Stomach (tissue), 9 donors: ENCODE results near the gene STXBP5. TPM values are rescaled to one million over a fixed set of nuclear protein-coding genes. Genes with fewer than 3 reads are reported as not detected.
"Not testable (repeated sequence)": the region's sequence is repeated elsewhere in the genome, so short reads cannot be mapped to it uniquely, and the experiment has no call there.

Source experiments
- DNase-seq, 2 donors: peaks; one replicate each; pipeline versions ENCODE4 v3.0.0 to v3.0.0-alpha.2; 2013 to 2019
- H3K27ac ChIP-seq, 5 donors: fragments of 200-600 bp in 4 of 5; sonication (generic) in 4 of 5; one replicate each; pipeline ENCODE4 v1.5.1; 2013 to 2019; ENCODE audit warnings: mild to moderate bottlenecking in 1 of 5, moderate library complexity in 1 of 5
- H3K27me3 ChIP-seq, 3 donors: fragments of 200-600 bp; sonication (generic); one replicate each; pipeline ENCODE4 v1.5.1; 2017 to 2019; ENCODE audit warnings: mixed run types in 1 of 3
- H3K36me3 ChIP-seq, 4 donors: fragments of 200-600 bp; sonication (generic); 1 replicate in 3 of 4; 2 replicates in 1 of 4; pipeline ENCODE4 v1.5.1; 2016 to 2019
- H3K4me1 ChIP-seq, 4 donors: fragments of 200-600 bp; sonication (generic); one replicate each; pipeline ENCODE4 v1.5.1; 2016 to 2019
- H3K4me3 ChIP-seq, 4 donors: fragments of 200-600 bp; sonication (generic) in 3 of 4; one replicate each; pipeline ENCODE4 v1.5.1; 2016 to 2019; ENCODE audit warnings: mild to moderate bottlenecking in 1 of 4
- H3K9me3 ChIP-seq, 4 donors: fragments of 200-600 bp; sonication (generic); one replicate each; pipeline ENCODE4 v1.5.1; 2016 to 2019
- CTCF ChIP-seq, 7 experiments: fragments of 450-650 bp in 4 of 7; fragments of 200-600 bp in 3 of 7; sonication (generic) in 3 of 7; IDR thresholded peaks; one replicate each; pipeline ENCODE4 v1.5.1; 2016 to 2019; ENCODE audit warnings: antibody characterized with exemption in 7 of 7, control low read depth in 2 of 7, mild to moderate bottlenecking in 1 of 7
- EP300 ChIP-seq: sonication (generic); formaldehyde crosslinking; IDR thresholded peaks from one replicate; pipeline ENCODE4 v1.6.1; 2017; ENCODE audit warnings: antibody characterized with exemption
- POLR2A ChIP-seq, 4 donors: fragments of 450-650 bp; IDR thresholded peaks; one replicate each; pipeline ENCODE4 v1.6.1; 2016; ENCODE audit warnings: antibody characterized with exemption in 4 of 4, control low read depth in 2 of 4, mild to moderate bottlenecking in 1 of 4, moderate library complexity in 1 of 4
- POLR2AphosphoS5 ChIP-seq, 3 donors: sonication (generic); formaldehyde crosslinking; IDR thresholded peaks; one replicate each; pipeline ENCODE4 v1.6.1; 2016; ENCODE audit warnings: antibody characterized with exemption in 3 of 3
- WGBS, 5 donors: extraction: QIAGEN DNeasy Blood & Tissue Kit in 3 of 5; methylation state at CpG; one replicate each; pipeline versions ENCODE4 v1.1.5 to v1.1.7; 2013 to 2018; 5-methylcytosine and 5-hydroxymethylcytosine counted together
- intact Hi-C: fragments of 100-400 bp; cut with DNase I; formaldehyde crosslinking; loops from one replicate; pipeline ENCODE4 v1.15.1; 2023; ENCODE audit warnings: low total_unique reads
- polyA plus RNA-seq, 3 donors: library from polyadenylated mRNA; stranded (reverse); fragments of 200-250 nt; gene quantifications; one replicate each; pipeline ENCODE4 v1.2.3, GENCODE V29; 2013
- total RNA-seq, 5 donors: library from RNA; depleted of rRNA; stranded (reverse); fragments of >200 nt; gene quantifications; one replicate each; pipeline versions ENCODE4 v1.1.0 to v1.2.3, GENCODE V29; 2014 to 2016
- donor health status: healthy with polysubstance abuse.
- donor health status: Bipolar disorder and iron deficiency.
- donor health status: healthy.

STXBP5 gene
- total and polyA plus RNA-seq, 8 donors = 5.9 to 56.2 (median 15.8) TPM

GRCh38 chr6:147248859-147249258, 44.6 kb downstream of the STXBP5 start:
- no peak overlapping the region for H3K27ac ChIP-seq
- TF ChIP-seq EP300 = no peak
- DNase-seq = no peak
- H3K4me1 ChIP-seq = peaks cover 0 to 15% (median 6%) of the 10 kb centered on the region in 4 donors
- peaks cover 0 to 3% (median 0%) of the 10 kb centered on the region in 4 donors for H3K9me3 ChIP-seq
- H3K4me3 ChIP-seq = no peak overlapping the region
- H3K36me3 ChIP-seq = peaks cover 16 to 33% (median 23%) of the 10 kb centered on the region in 4 donors
- no peaks in the 10 kb centered on the region for H3K27me3 ChIP-seq
- 89 to 98% (median 94%) methylated on average over 1 of the region's 1 CpG for WGBS, 5 donors
- intact Hi-C loops = no loop called here

DNA sequence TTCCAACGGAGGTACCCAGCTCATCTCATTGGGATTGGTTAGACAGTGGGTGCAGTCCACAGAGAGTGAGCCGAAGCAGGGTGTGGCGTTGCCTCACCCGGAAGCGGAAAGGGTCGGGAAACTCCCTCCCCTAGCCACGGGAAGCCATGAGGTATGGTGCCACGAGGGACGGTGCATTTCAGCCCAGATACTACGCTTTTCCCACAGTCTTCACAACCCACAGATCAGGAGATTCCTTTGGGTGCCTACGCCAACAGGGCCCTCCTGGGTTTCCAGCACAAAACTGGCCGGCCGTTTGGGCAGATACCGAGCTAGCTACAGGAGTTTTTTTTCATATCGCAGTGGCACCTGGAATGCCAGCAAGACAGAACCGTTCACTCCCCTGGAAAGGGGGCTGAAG, 46.9 kb downstream of the STXBP5 start:
- peaks cover 0 to 3% (median 0%) of the 10 kb centered on the region in 4 donors for H3K9me3 ChIP-seq
- no peak overlapping the region for H3K4me3 ChIP-seq
- no peaks in the 10 kb centered on the region for H3K4me1 ChIP-seq
- H3K27me3 ChIP-seq = no peaks in the 10 kb centered on the region
- TF ChIP-seq POLR2A (IDR thresholded peaks at IDR 0.05) = no peak
- TF ChIP-seq POLR2AphosphoS5 (IDR thresholded peaks at IDR 0.05) = no peak
- TF ChIP-seq EP300 = no peak
- no peak for TF ChIP-seq CTCF (IDR thresholded peaks at IDR 0.05)
- H3K27ac ChIP-seq = no peak overlapping the region
- intact Hi-C loops = no loop called here
- no peak for DNase-seq
- WGBS, 5 donors = 95 to 98% (median 97%) methylated on average over 16 of the region's 16 CpGs
- peaks cover 16 to 29% (median 22%) of the 10 kb centered on the region in 4 donors for H3K36me3 ChIP-seq

- H3K4me3 ChIP-seq, H3K27me3 ChIP-seq, H3K4me1 ChIP-seq, intact Hi-C loops, H3K9me3 ChIP-seq, DNase-seq, H3K27ac ChIP-seq: not testable (repeated sequence)
- H3K36me3 ChIP-seq = peaks cover 13 to 22% (median 17%) of the 10 kb centered on the region in 4 donors
- WGBS, 5 donors = 91 to 98% (median 98%) methylated on average over 6 of the region's 6 CpGs
Observed at GRCh38 chr6:147254929-147255473, 50.8 kb downstream of the STXBP5 start.

- Histone ChIP-seq H3K27ac (no peak overlapping the region), H3K27me3 (no peaks in the 10 kb centered on the region), H3K4me3 (no peak overlapping the region), H3K4me1 (no peaks in the 10 kb centered on the region), H3K9me3 (peaks cover 0 to 2% (median 0%) of the 10 kb centered on the region in 4 donors), H3K36me3 (peaks cover 10 to 14% (median 13%) of the 10 kb centered on the region in 4 donors)
- intact Hi-C loops = no loop called here
- no peak for DNase-seq
- no peak for TF ChIP-seq CTCF (IDR thresholded peaks at IDR 0.05)
- no peak for TF ChIP-seq POLR2AphosphoS5 (IDR thresholded peaks at IDR 0.05)
- TF ChIP-seq POLR2A (IDR thresholded peaks at IDR 0.05) = no peak
- TF ChIP-seq EP300 = no peak
- 92 to 95% (median 93%) methylated on average over 3 of the region's 3 CpGs for WGBS, 5 donors
Observed at GRCh38 chr6:147255948-147256674, 51.9 kb downstream of the STXBP5 start.

DNA sequence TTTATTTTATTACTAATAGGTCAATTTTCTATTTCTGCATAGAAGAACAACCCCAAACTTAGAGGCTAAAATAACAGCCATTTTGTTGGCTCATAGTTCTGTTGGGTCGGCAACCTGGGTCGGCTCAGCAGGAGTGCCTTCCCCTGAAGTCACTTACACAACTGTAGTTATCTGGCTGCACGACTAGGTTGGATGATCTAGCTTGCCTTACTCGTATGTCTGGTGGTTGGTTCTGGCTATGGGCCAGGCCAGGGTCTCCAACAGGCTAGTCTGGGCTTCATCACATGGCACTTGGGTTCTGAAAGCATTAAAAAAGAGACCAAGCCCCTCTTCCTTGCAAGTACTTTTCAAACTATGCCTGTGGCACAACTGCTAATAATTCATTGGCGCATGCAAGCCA, 53.5 kb downstream of the STXBP5 start:
- Histone ChIP-seq H3K4me3 (no peak overlapping the region), H3K9me3 (no peaks in the 10 kb centered on the region), H3K27ac (no peak overlapping the region), H3K4me1 (peaks cover 0 to 10% (median 0%) of the 10 kb centered on the region in 4 donors), H3K27me3 (no peaks in the 10 kb centered on the region), H3K36me3 (no peaks in the 10 kb centered on the region)
- DNase-seq = no peak
- TF ChIP-seq POLR2A (IDR thresholded peaks at IDR 0.05) (no peak), EP300 (no peak), POLR2AphosphoS5 (IDR thresholded peaks at IDR 0.05) (no peak), CTCF (IDR thresholded peaks at IDR 0.05) (no peak)
- intact Hi-C loops = no loop called here
- WGBS, 5 donors = 82 to 92% (median 89%) methylated on average over 5 of the region's 5 CpGs
